Measurements from ENCODE around the gene HOXB13.

DNA sequence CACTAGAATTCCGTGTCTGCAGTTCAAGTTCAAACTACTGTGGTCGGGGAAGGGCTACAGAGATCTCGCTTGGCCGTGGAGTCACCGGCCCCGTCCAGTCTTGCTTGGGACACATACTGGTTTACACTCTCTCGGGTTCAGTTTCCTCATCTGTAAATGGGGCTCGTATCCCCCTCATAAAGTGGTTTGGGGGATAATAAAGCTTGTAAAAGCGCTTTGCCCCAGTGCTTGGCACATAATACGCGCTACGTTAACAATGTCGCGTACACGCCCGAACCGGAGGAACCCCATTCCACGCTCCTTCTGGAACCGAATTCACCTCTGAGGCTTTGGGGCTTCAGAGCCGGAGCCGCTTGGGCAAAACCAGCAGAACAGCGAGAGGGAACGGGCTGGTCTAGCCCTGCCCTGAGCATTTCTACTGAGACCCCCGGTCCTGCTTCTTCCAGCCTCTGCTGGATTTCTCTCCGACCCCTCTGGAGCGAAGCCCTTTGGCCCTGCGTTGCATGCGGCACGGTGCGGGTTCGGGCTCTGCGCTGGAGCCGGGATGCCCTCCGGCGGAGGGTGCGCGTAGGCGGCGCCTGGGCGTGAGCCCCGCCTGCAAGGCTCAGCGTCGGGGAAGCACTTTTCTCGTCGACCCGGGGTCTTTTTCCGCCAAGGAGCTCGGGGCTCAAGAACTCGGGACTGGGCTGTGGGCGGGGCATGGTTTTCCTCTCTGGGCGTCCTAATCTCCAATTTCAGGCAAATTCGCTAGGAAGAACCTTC, 26.1 kb upstream of the HOXB13 start:
- TF ChIP-seq CTCF (IDR thresholded peaks at IDR 0.05; ENCODE audit: extremely low read depth in 1 of 2, insufficient read depth in 1 of 2, low read depth in 1 of 2, low read length in 2 of 2) (no peak), JUN (IDR thresholded peaks at IDR 0.05; ENCODE audit: borderline replicate concordance, insufficient read depth, insufficient read length, low read depth) (no peak), FOS (IDR thresholded peaks at IDR 0.05; ENCODE audit: borderline replicate concordance, insufficient read depth, low read length) (no peak), POLR2AphosphoS5 (IDR thresholded peaks at IDR 0.05; ENCODE audit: insufficient read depth, low read depth, low read length) (no peak), POLR2A (IDR thresholded peaks at IDR 0.05; ENCODE audit: low read depth, low read length) (no peak)
- TF ChIP-seq, protein P1, sequence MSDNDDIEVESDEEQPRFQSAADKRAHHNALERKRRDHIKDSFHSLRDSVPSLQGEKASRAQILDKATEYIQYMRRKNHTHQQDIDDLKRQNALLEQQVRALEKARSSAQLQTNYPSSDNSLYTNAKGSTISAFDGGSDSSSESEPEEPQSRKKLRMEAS (IDR thresholded peaks at IDR 0.05; ENCODE audit: insufficient read depth, insufficient read length): no peak

All from endothelial cell of umbilical vein (primary cell).